NCI-H526 (cell line): ENCODE results near the gene OR4L1.
"Not testable (repeated sequence)": the region's sequence is repeated elsewhere in the genome, so short reads cannot be mapped to it uniquely, and the experiment has no call there.

Source experiments
- DNase-seq, 2 experiments: peaks; one replicate each; lab custom pipeline; 2025; lab: John Stamatoyannopoulos, UW

OR4L1 gene, protein sequence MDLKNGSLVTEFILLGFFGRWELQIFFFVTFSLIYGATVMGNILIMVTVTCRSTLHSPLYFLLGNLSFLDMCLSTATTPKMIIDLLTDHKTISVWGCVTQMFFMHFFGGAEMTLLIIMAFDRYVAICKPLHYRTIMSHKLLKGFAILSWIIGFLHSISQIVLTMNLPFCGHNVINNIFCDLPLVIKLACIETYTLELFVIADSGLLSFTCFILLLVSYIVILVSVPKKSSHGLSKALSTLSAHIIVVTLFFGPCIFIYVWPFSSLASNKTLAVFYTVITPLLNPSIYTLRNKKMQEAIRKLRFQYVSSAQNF

DNA sequence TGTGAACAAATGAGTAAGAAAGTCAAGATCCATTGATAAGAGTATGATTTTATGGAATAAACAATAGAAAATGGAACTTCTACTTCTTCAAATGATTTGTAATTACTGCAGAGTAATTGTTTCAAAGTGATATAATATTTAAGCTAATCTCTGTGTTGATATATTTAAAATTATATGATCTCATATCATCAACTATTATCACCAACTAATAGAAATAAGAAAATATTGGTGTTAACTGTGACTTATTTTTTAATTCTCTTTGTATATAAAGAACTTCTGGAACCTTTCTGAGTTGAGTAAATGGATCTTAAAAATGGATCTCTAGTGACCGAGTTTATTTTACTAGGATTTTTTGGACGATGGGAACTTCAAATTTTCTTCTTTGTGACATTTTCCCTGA is at the start of gene OR4L1:
Gene OR4L1, plus strand, starts transcription at position 301 of the 400 bp plus-strand sequence. Its CDS starts 0 bp downstream, at position 301.
- no peak for DNase-seq

DNA sequence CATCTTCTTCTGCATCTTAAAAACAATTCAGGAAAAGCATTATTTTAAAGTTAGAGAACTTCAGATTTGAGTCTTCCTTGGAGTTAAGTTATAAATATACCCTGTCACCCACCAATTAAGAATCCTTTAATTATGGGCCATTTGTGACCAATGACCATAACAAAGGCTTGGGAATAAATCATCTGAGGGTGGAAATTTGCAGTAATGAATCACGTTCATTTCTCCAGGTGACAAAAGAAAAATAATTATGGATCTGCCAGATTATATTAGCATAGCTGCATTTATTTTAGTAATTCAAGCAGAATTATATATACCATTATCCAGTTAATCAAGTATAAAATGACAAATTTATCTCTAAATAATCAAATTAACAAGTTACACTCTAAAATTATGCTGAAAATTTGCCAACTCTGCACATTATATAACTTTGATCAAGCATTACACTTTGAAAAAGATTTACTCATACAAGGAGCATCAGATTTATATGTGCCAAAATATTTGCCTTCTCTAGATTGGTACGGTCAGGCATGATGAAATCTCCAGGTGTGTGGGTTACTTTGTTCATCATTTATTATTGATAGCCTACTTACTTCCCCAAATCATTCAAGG is 40.5 kb upstream of the OR4L1 start, which contains the start of gene OR4K14:
Gene OR4K14, minus strand, starts transcription at position 51 of the 609 bp plus-strand sequence. CDS start 4,114 bp downstream, outside the sequence.
- no peak for DNase-seq

DNA sequence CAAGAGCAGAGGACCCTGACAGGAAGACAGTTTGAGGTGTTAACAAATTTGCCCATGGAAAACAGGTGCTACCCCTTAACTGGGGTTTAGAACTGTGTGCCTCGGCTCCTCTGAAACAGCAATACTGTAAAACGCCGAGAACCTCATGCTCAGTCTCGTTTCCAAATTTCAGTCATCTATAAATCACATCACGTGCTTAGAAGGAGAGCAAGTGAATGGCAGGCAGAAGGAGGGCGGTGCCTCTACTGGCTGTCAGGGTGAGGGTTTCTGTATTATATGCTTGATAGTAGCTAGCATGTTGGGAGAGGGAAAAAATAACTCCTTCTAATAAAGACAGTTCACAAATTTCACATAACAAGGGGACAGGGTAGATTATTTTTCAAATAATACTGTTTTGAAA is 28.8 kb upstream of the OR4L1 start:
- DNase-seq = no peak

DNA sequence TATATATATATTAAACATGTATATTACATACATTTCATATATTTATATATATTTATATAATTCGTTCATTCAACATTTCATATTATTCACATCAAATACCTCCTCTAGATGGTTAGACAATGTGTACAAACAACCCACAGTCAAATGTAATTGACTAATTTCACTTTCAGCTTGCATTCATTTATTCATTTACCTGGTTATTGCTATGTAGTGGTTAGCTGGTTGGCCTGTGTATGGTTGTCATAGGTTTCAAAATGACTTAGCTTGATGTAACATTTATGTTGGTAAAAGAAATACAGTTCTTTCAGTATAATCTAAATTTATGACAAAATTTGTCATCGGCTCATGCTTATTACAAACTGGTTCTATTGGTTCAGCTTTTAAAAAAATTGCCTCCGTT is 24.4 kb upstream of the OR4L1 start:
- no peak for DNase-seq

DNA sequence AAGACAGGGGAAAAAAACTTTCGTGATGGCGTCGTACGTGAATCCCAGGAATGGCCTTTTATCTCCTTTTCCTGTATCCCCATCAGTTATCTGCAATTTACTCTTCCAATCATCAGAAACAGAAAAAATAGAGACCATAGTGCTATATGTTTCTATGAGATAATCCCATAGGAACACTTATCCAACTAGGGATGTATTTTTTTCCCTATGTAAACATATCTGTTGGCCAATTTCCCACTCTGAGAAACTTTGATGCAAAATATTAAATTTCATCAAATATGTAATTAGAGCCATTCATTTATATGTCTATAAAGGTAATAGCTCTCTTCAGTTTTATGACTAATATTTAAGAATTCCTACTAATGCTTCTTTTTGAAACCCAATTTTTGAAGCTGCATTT is 23.9 kb upstream of the OR4L1 start, which contains the start of gene OR4K13:
Gene OR4K13, minus strand, starts transcription at position 101 of the 400 bp plus-strand sequence. CDS start 1,280 bp downstream, outside the sequence.
- no peak for DNase-seq

DNA sequence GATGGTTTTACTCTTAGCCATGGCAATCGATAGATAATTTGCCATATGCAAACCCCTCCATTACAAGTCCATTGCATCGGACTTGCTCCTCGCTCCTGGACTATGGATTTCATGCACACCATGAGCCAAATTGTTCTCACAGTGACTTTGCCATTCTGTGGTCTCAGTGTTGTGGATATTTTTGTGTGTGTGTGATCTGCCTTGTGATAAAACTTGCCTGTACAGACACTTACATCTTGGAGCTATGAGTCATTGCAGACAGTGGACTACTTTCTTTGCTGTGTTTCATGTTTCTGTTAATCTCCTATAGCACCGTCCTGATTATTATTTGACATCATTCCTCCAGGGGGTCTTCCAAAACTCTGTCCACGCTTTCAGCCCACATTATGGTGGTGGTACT is 15.6 kb upstream of the OR4L1 start:
- no peak for DNase-seq

DNA sequence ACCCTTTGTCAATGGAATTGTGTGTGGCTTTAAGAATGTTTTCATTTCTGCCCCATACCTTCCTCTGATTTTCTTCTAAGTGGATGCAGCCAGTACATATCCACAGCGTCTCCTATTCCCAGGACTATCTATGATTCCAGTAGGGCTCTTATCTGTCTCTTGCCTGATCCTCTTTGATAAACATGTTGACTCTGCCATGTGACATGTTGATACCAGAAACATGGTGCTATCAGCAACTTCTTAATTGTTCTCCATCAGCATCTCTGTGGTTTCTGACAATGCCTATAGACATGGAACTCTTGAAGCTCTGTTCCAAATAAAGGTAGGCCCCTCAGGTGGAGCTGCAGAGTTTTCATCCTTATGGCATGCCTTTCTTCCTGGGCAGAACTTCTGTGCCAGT is 11.6 kb upstream of the OR4L1 start:
- no peak for DNase-seq

DNA sequence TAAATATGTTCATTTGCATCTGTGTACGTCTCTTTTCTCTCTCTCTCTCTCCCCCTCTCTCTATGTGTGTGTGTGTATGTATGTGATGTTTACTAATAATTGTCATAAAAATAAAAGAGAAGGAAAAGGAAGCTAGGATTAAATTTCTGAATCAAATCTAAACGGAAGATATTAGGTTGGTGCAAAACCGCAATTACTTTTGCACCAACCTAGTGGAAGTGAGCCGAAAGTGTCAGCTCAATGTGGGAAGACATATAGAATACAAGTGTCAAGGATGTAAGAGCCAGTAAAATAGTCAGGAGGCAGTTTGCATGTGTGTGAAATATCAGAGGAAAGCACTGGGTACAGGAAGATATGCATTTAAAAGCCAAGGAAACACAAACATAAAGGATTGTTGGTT is 32.2 kb downstream of the OR4L1 start:
- no peak for DNase-seq

DNA sequence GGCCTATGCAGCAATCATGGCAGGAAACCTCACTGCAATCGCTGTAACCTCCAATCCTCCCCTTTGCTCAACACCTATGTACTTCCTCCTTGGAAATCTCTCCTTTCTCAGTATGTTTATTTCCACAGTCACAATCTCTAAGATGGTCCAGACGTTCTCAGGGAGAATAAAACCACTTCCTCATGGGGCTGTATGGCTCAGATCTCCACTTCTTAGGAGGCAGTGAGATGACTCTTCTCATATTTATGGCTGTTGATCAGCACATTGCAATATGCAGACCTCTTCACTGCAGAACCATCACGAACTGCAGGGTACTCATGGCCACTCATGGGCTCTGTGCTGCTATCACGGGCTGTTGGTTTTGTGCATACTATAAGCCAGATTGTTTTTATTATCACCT is 33.6 kb downstream of the OR4L1 start:
- no peak for DNase-seq

DNA sequence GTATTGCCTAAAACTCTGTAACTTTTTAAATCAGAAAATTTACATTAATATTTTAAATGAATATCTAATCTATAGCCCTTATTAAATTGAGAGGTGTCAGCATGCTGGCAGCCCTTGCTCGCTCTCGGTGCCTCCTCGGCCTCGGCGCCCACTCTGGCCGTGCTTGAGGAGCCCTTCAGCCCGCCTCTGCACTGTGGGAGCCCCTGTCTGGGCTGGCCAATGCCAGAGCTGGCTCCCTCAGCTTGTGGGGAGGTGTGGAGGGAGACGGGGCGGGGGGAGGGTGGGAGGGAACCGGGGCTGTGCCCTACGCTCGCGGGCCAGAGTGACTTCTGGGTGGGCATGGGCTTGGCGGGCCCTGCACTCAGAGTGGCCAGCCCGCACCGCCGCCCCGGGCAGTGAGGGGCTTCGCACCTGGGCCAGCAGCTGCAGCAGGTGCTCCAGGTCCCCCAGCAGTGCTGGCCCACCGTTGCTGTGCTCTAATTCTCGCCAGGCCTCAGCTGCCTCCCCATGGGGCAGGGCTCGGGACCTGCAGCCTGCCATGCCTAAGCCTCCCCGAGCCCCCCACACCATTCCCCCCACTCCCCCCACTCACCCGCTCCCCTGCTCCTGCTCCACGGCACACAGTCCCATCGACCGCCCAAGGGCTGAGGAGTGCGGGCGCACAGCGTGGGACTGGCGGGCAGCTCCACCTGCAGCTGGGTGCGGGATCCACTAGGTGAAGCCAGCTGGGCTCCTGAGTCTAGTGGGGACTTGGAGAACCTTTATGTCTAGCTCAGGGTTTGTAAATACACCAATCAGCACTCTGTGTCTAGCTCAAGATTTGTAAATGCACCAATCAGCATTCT is 39.3 kb downstream of the OR4L1 start:
- not testable (repeated sequence) for DNase-seq

DNA sequence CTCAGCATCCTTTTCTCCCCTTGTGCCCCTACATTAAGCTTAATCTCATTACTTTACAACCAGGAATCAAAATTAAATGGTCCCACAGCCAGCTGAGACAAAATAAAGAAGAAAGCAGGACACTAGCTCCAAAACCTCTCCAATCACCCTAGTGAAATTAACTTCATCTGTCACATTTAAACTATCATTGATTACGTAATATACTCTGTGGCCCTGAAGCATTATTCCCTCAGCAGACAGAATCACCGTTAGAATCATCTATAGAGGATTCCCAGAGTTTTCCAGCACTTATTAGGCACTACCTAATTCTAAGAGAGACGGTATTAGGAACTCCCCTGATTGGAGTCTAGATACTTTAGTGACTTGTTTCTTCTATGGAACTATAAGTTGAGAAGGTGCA is 50.6 kb downstream of the OR4L1 start, which contains the start of gene OR4K17:
Gene OR4K17, plus strand, starts transcription at position 302 of the 400 bp plus-strand sequence. CDS start 6,761 bp downstream, outside the sequence.
- DNase-seq = no peak
